ENCODE measurements around the gene SFT2D1.
A peak's percentile ranks its signal among the peaks of the same experiment; 100 is the strongest.

Gene SFT2D1

GRCh38 chr6:166381733-166382499, 39.6 kb upstream of the SFT2D1 start:
- H3K36me3 ChIP-seq (replicated peaks; ENCODE audit: insufficient read depth, low read length): no peaks in the 10 kb centered on the region
- peak; percentile 64 for DNase-seq
- H3K4me1 ChIP-seq (ENCODE audit: low read length): no peaks in the 10 kb centered on the region
- no peaks in the 10 kb centered on the region for H3K9me3 ChIP-seq (replicated peaks; ENCODE audit: insufficient read depth, low read length)
- no peaks in the 10 kb centered on the region for H4K20me1 ChIP-seq (ENCODE audit: insufficient read depth, low read length)
- peak overlapping the region; percentile 68; the same call in 1 of the 2 replicates for H3K4me2 ChIP-seq (ENCODE audit: low read depth, low read length)
- no peaks in the 10 kb centered on the region for H3K27me3 ChIP-seq (replicated peaks; ENCODE audit: insufficient read depth, low read length)
- peak overlapping the region; percentile 72 for H3K9ac ChIP-seq (ENCODE audit: low read length)
- TF ChIP-seq EZH2 (optimal IDR thresholded peaks at IDR 0.05; ENCODE audit: low read depth, low read length): no peak
- peak; percentile 61 for TF ChIP-seq CTCF (IDR thresholded peaks at IDR 0.05; ENCODE audit: low read length)
- no peak for TF ChIP-seq EZH2phosphoT487 (IDR thresholded peaks at IDR 0.05; ENCODE audit: low read length)
- H3K9me2 ChIP-seq (replicated peaks; ENCODE audit: insufficient read depth, low read length): no peaks in the 10 kb centered on the region
- H3K27ac ChIP-seq (ENCODE audit: low read length): peak overlapping the region; percentile 89; the same call in 1 of the 2 replicates
- peak overlapping the region; percentile 86 for H3K4me3 ChIP-seq (ENCODE audit: low read length)
- no peak overlapping the region for H2AFZ ChIP-seq (ENCODE audit: low read length)
- H3K79me2 ChIP-seq (ENCODE audit: low read length): peaks cover 48% of the 10 kb centered on the region
- H3F3A ChIP-seq (ENCODE audit: insufficient read depth, low read length): peaks cover 5% of the 10 kb centered on the region; the same call in 1 of the 2 replicates

GRCh38 chr6:166381381-166381732, 39.0 kb upstream of the SFT2D1 start:
- Histone ChIP-seq H3K9me2 (replicated peaks; ENCODE audit: insufficient read depth, low read length) (no peaks in the 10 kb centered on the region), H3K9me3 (replicated peaks; ENCODE audit: insufficient read depth, low read length) (no peaks in the 10 kb centered on the region), H4K20me1 (ENCODE audit: insufficient read depth, low read length) (no peaks in the 10 kb centered on the region), H2AFZ (ENCODE audit: low read length) (no peak overlapping the region), H3K27ac (ENCODE audit: low read length) (peak overlapping the region; percentile 89; the same call in 1 of the 2 replicates), H3F3A (ENCODE audit: insufficient read depth, low read length) (peaks cover 5% of the 10 kb centered on the region; the same call in 1 of the 2 replicates), H3K4me1 (ENCODE audit: low read length) (no peaks in the 10 kb centered on the region), H3K4me2 (ENCODE audit: low read depth, low read length) (peak overlapping the region; percentile 68; the same call in 1 of the 2 replicates), H3K4me3 (ENCODE audit: low read length) (peak overlapping the region; percentile 86), H3K27me3 (replicated peaks; ENCODE audit: insufficient read depth, low read length) (no peaks in the 10 kb centered on the region), H3K79me2 (ENCODE audit: low read length) (peaks cover 48% of the 10 kb centered on the region), H3K36me3 (replicated peaks; ENCODE audit: insufficient read depth, low read length) (no peaks in the 10 kb centered on the region), H3K9ac (ENCODE audit: low read length) (peak overlapping the region; percentile 53; the same call in 1 of the 2 replicates)
- TF ChIP-seq CTCF (IDR thresholded peaks at IDR 0.05; ENCODE audit: low read length) (no peak), EZH2 (optimal IDR thresholded peaks at IDR 0.05; ENCODE audit: low read depth, low read length) (no peak), EZH2phosphoT487 (IDR thresholded peaks at IDR 0.05; ENCODE audit: low read length) (no peak)
- no peak for DNase-seq

GRCh38 chr6:166379800-166380199, 37.5 kb upstream of the SFT2D1 start:
- H3K4me3 ChIP-seq (ENCODE audit: low read length): no peak overlapping the region
- no peaks in the 10 kb centered on the region for H4K20me1 ChIP-seq (ENCODE audit: insufficient read depth, low read length)
- no peak overlapping the region for H3K4me2 ChIP-seq (ENCODE audit: low read depth, low read length)
- H3K4me1 ChIP-seq (ENCODE audit: low read length): no peaks in the 10 kb centered on the region
- no peaks in the 10 kb centered on the region for H3K36me3 ChIP-seq (replicated peaks; ENCODE audit: insufficient read depth, low read length)
- no peak overlapping the region for H3K27ac ChIP-seq (ENCODE audit: low read length)
- no peak for DNase-seq
- H3K27me3 ChIP-seq (replicated peaks; ENCODE audit: insufficient read depth, low read length): no peaks in the 10 kb centered on the region
- H3K79me2 ChIP-seq (ENCODE audit: low read length): peaks cover 48% of the 10 kb centered on the region
- H3K9me3 ChIP-seq (replicated peaks; ENCODE audit: insufficient read depth, low read length): no peaks in the 10 kb centered on the region
- no peaks in the 10 kb centered on the region for H3K9me2 ChIP-seq (replicated peaks; ENCODE audit: insufficient read depth, low read length)
- TF ChIP-seq CTCF (IDR thresholded peaks at IDR 0.05; ENCODE audit: low read length) (no peak), EZH2 (optimal IDR thresholded peaks at IDR 0.05; ENCODE audit: low read depth, low read length) (no peak), EZH2phosphoT487 (IDR thresholded peaks at IDR 0.05; ENCODE audit: low read length) (no peak)
- H3K9ac ChIP-seq (ENCODE audit: low read length): no peak overlapping the region
- no peak overlapping the region for H2AFZ ChIP-seq (ENCODE audit: low read length)
- H3F3A ChIP-seq (ENCODE audit: insufficient read depth, low read length): peaks cover 5% of the 10 kb centered on the region; the same call in 1 of the 2 replicates
